Gastroesophageal sphincter (tissue), 3 donors: ENCODE data around the gene OBSCN.

ENCODE experiments used
- CTCF ChIP-seq, 4 experiments: fragments of 200-600 bp in 2 of 4; fragments of 450-650 bp in 2 of 4; sonication (generic) in 1 of 4; IDR thresholded peaks; one replicate each; pipeline ENCODE4 v1.5.1; 2017 to 2019; ENCODE audit warnings: antibody characterized with exemption in 4 of 4, mild to moderate bottlenecking in 2 of 4, moderate library complexity in 2 of 4
- POLR2A ChIP-seq, 2 donors: fragments of 450-650 bp; IDR thresholded peaks; one replicate each; pipeline ENCODE4 v1.6.1; 2017; ENCODE audit warnings: antibody characterized with exemption in 2 of 2, mild to moderate bottlenecking in 2 of 2, moderate library complexity in 1 of 2
- POLR2AphosphoS5 ChIP-seq: sonication (generic); formaldehyde crosslinking; IDR thresholded peaks from one replicate; pipeline ENCODE4 v1.6.1; 2017; ENCODE audit warnings: antibody characterized with exemption

GRCh38 chr1:228292609-228292911 is 84.7 kb downstream of the OBSCN start:
- TF ChIP-seq CTCF (IDR thresholded peaks at IDR 0.05): no peak
- TF ChIP-seq POLR2A (IDR thresholded peaks at IDR 0.05): no peak
- no peak for TF ChIP-seq POLR2AphosphoS5
